Common myeloid progenitor, CD34-positive (primary cell): ENCODE measurements around the gene SUGP1.

Source experiments
- CTCF ChIA-PET: fragments of 350-600 bp; sonication (Branson Sonifier 250); formaldehyde crosslinking; loops from one replicate; lab custom pipeline; 2021; ENCODE audit warnings: antibody characterized with exemption; lab: Charles Lee
- POLR2A ChIA-PET: fragments of 350-600 bp; sonication (Branson Sonifier 250); formaldehyde crosslinking; loops from one replicate; lab custom pipeline; 2021; ENCODE audit warnings: antibody characterized with exemption; lab: Charles Lee
- DNase-seq, 3 donors: peaks; one replicate each; pipeline versions ENCODE4 v3.0.0 to v3.0.0-alpha.2; 2013
- H3K27ac ChIP-seq, 2 experiments: 1 replicate in 1 of 2; 2 replicates in 1 of 2; pipeline ENCODE4 v1.7.0; 2013; ENCODE audit warnings: inconsistent platforms in 2 of 2, low read length in 2 of 2, mild to moderate bottlenecking in 2 of 2, low read depth in 1 of 2, moderate library complexity in 1 of 2; ENCODE audit not compliant: severe bottlenecking in 2 of 2, insufficient read depth in 1 of 2, poor library complexity in 1 of 2
- H3K27me3 ChIP-seq, 5 experiments: replicated peaks in 2 of 5; 1 replicate in 3 of 5; 2 replicates in 2 of 5; pipeline versions ENCODE4 v1.6.1 to v1.7.0; 2013; ENCODE audit warnings: low read length in 4 of 5, mild to moderate bottlenecking in 2 of 5, moderate library complexity in 2 of 5, inconsistent platforms in 1 of 5; ENCODE audit not compliant: insufficient read depth in 5 of 5, control insufficient read depth in 4 of 5
- H3K36me3 ChIP-seq, 4 experiments: 1 replicate in 2 of 4; 2 replicates in 2 of 4; pipeline versions ENCODE4 v1.6.1 to v1.7.0; 2013; ENCODE audit warnings: low read length in 3 of 4, control low read depth in 1 of 4, mild to moderate bottlenecking in 1 of 4; ENCODE audit not compliant: control insufficient read depth in 4 of 4, insufficient read depth in 4 of 4
- H3K4me1 ChIP-seq, 4 experiments: 1 replicate in 3 of 4; 2 replicates in 1 of 4; pipeline versions ENCODE4 v1.6.1 to v1.7.1; 2013; ENCODE audit warnings: low read length in 3 of 4, mild to moderate bottlenecking in 3 of 4, control low read depth in 1 of 4, inconsistent platforms in 1 of 4, moderate library complexity in 1 of 4; ENCODE audit not compliant: control insufficient read depth in 4 of 4, insufficient read depth in 4 of 4; ENCODE audit errors: control extremely low read depth in 1 of 4
- H3K4me3 ChIP-seq, 7 experiments: 1 replicate in 4 of 7; 2 replicates in 3 of 7; pipeline versions ENCODE4 v1.5.1 to v1.7.0; 2013; ENCODE audit warnings: mild to moderate bottlenecking in 7 of 7, low read length in 6 of 7, moderate library complexity in 6 of 7, inconsistent platforms in 2 of 7, low read depth in 2 of 7, control low read depth in 1 of 7; ENCODE audit not compliant: insufficient read depth in 4 of 7, control insufficient read depth in 1 of 7; ENCODE audit errors: extremely low read depth in 1 of 7
- H3K9me3 ChIP-seq, 5 experiments: 1 replicate in 4 of 5; 2 replicates in 1 of 5; pipeline versions ENCODE4 v1.6.1 to v1.7.1; 2013; ENCODE audit warnings: low read length in 4 of 5, mild to moderate bottlenecking in 2 of 5, inconsistent platforms in 1 of 5, low read depth in 1 of 5, moderate library complexity in 1 of 5; ENCODE audit not compliant: control insufficient read depth in 4 of 5, insufficient read depth in 2 of 5; ENCODE audit errors: control extremely low read depth in 1 of 5
- WGBS: methylation state at CpG from one replicate; pipeline ENCODE4 v1.1.5; 2013; ENCODE audit not compliant: insufficient coverage; 5-methylcytosine and 5-hydroxymethylcytosine counted together

The SUGP1 gene

GRCh38 chr19:19341026-19341425 is 20.7 kb upstream of the SUGP1 start:
- ChIA-PET CTCF (no interaction called here), POLR2A (interaction anchor here (0.6 kb wide), 1 partner anchor 33 kb away, joined by 3 read pairs; no protein-coding TSS in a partner anchor)
- 100% methylated on average over 6 of the region's 11 CpGs for WGBS
- Histone ChIP-seq H3K27me3 (no peaks in the 10 kb centered on the region), H3K27ac (no peak overlapping the region), H3K9me3 (no peaks in the 10 kb centered on the region), H3K4me3 (no peak overlapping the region), H3K4me1 (no peaks in the 10 kb centered on the region), H3K36me3 (peaks cover 23 to 89% (median 69%) of the 10 kb centered on the region in 4 experiments)
- no peak for DNase-seq

- no peaks in the 10 kb centered on the region for H3K27me3 ChIP-seq
- H3K9me3 ChIP-seq: no peaks in the 10 kb centered on the region
- H3K27ac ChIP-seq: no peak overlapping the region
- H3K4me3 ChIP-seq: no peak overlapping the region
- WGBS: 100% methylated on average over 6 of the region's 7 CpGs
- ChIA-PET CTCF (interaction anchor here (0.6 to 1.0 kb wide), 4 partner anchors 11 to 37 kb away, joined by 3 read pairs; no protein-coding TSS in a partner anchor), POLR2A (no interaction called here)
- no peaks in the 10 kb centered on the region for H3K4me1 ChIP-seq
- H3K36me3 ChIP-seq: peaks cover 11 to 91% (median 67%) of the 10 kb centered on the region in 4 experiments
- DNase-seq: no peak
Observed at GRCh38 chr19:19338082-19338481, 17.8 kb upstream of the SUGP1 start.

GRCh38 chr19:19337120-19337519 is 16.8 kb upstream of the SUGP1 start:
- Histone ChIP-seq H3K4me1 (no peaks in the 10 kb centered on the region), H3K9me3 (no peaks in the 10 kb centered on the region), H3K27ac (no peak overlapping the region), H3K4me3 (no peak overlapping the region), H3K27me3 (no peaks in the 10 kb centered on the region), H3K36me3 (peaks cover 7 to 89% (median 65%) of the 10 kb centered on the region in 4 experiments)
- ChIA-PET POLR2A (no interaction called here), CTCF (interaction anchor here (0.7 kb wide), 2 partner anchors 12 to 271 kb away, joined by 3 read pairs; no protein-coding TSS in a partner anchor)
- DNase-seq: no peak
- WGBS: 96% methylated on average over 17 of the region's 17 CpGs

- H3K4me3 ChIP-seq: no peak overlapping the region
- 43% methylated on average over 2 of the region's 3 CpGs for WGBS
- H3K27ac ChIP-seq: no peak overlapping the region
- POLR2A ChIA-PET: no interaction called here
- H3K27me3 ChIP-seq: no peaks in the 10 kb centered on the region
- DNase-seq: no peak
- peaks cover 7 to 89% (median 64%) of the 10 kb centered on the region in 4 experiments for H3K36me3 ChIP-seq
- H3K4me1 ChIP-seq: no peaks in the 10 kb centered on the region
- H3K9me3 ChIP-seq: no peaks in the 10 kb centered on the region
- CTCF ChIA-PET: no interaction called here
Observed at GRCh38 chr19:19336597-19336996, 16.3 kb upstream of the SUGP1 start.

- Histone ChIP-seq H3K36me3 (peaks cover 5 to 85% (median 61%) of the 10 kb centered on the region in 4 experiments), H3K27ac (no peak overlapping the region), H3K9me3 (no peaks in the 10 kb centered on the region), H3K4me1 (no peaks in the 10 kb centered on the region), H3K4me3 (no peak overlapping the region), H3K27me3 (no peaks in the 10 kb centered on the region)
- ChIA-PET CTCF (interaction anchor here (0.6 kb wide), 1 partner anchor 58 kb away, joined by 3 read pairs; no protein-coding TSS in a partner anchor), POLR2A (no interaction called here)
- no peak for DNase-seq
- over 99% methylated on average over 12 of the region's 16 CpGs for WGBS
Observed at GRCh38 chr19:19335408-19336158, 15.3 kb upstream of the SUGP1 start.

GRCh38 chr19:19334989-19335344 is 14.7 kb upstream of the SUGP1 start:
- no peak for DNase-seq
- no peaks in the 10 kb centered on the region for H3K27me3 ChIP-seq
- H3K27ac ChIP-seq: no peak overlapping the region
- 100% methylated on average over 3 of the region's 3 CpGs for WGBS
- H3K9me3 ChIP-seq: no peaks in the 10 kb centered on the region
- POLR2A ChIA-PET: no interaction called here
- no peaks in the 10 kb centered on the region for H3K4me1 ChIP-seq
- CTCF ChIA-PET: interaction anchor here (0.6 kb wide), 1 partner anchor 58 kb away, joined by 3 read pairs; no protein-coding TSS in a partner anchor
- peaks cover 5 to 88% (median 62%) of the 10 kb centered on the region in 4 experiments for H3K36me3 ChIP-seq
- H3K4me3 ChIP-seq: no peak overlapping the region
